H1 (cell line): ENCODE measurements around the gene SLC2A5. TPM values are rescaled to one million over a fixed set of nuclear protein-coding genes. Genes with fewer than 3 reads are reported as not detected.

Source experiments
- CTCF ChIA-PET: fragments of 300-600 bp; sonication (Branson Sonifier 250); formaldehyde crosslinking; loops from one replicate; lab custom pipeline; 2021; ENCODE audit not compliant: partially characterized antibody; lab: Charles Lee
- POLR2A ChIA-PET: fragments of 300-600 bp; sonication (Branson Sonifier 250); formaldehyde crosslinking; loops from one replicate; lab custom pipeline; 2021; ENCODE audit warnings: inconsistent platforms; ENCODE audit not compliant: partially characterized antibody; lab: Charles Lee
- DNase-seq, 2 experiments: peaks; one replicate each; pipeline versions ENCODE4 v3.0.0 to v3.0.0-alpha.2; 2010 to 2022; ENCODE audit warnings: low spot score in 2 of 2, low read depth in 1 of 2, mixed read lengths in 1 of 2
- FAIRE-seq: peaks from 2 replicates; lab custom pipeline; 2011; peaks lifted over from hg19 to GRCh38; lab: Jason Lieb, UNC
- H2AFZ ChIP-seq: 2 replicates; pipeline ENCODE4 v1.8.1; 2012; ENCODE audit warnings: low read length, inconsistent platforms
- H2AK5ac ChIP-seq: 2 replicates; pipeline ENCODE4 v1.6.1; 2013; ENCODE audit warnings: low read depth, low read length
- H2BK120ac ChIP-seq: replicated peaks from 2 replicates; pipeline ENCODE3; 2013; ENCODE audit warnings: low read depth, low read length, inconsistent platforms
- H2BK12ac ChIP-seq: 2 replicates; pipeline ENCODE4 v1.6.1; 2013; ENCODE audit warnings: low read depth, low read length
- H2BK15ac ChIP-seq: 2 replicates; pipeline ENCODE4 v1.6.1; 2013; ENCODE audit warnings: low read length
- H2BK20ac ChIP-seq: 2 replicates; pipeline ENCODE4 v1.6.1; 2013; ENCODE audit warnings: low read length
- H2BK5ac ChIP-seq: 2 replicates; pipeline ENCODE4 v1.6.1; 2013; ENCODE audit warnings: low read depth, low read length
- H3K14ac ChIP-seq: 2 replicates; pipeline ENCODE4 v1.6.1; 2013; ENCODE audit warnings: inconsistent platforms; ENCODE audit not compliant: insufficient read length
- H3K18ac ChIP-seq: 2 replicates; pipeline ENCODE4 v1.6.1; 2013; ENCODE audit warnings: low read length; ENCODE audit errors: extremely low read depth
- H3K23ac ChIP-seq: 2 replicates; pipeline ENCODE4 v1.6.1; 2013; ENCODE audit warnings: inconsistent platforms; ENCODE audit not compliant: insufficient read length
- H3K23me2 ChIP-seq: 2 replicates; pipeline ENCODE4 v1.6.1; 2013; ENCODE audit warnings: low read depth, low read length
- H3K27ac ChIP-seq: 2 replicates; pipeline ENCODE4 v1.6.1; 2011; ENCODE audit warnings: low read depth, low read length, inconsistent platforms
- H3K27me3 ChIP-seq, 4 experiments: replicated peaks in 1 of 4; 1 replicate in 1 of 4; 2 replicates in 3 of 4; pipeline versions ENCODE4 v1.6.1 to v1.8.1; 2011 to 2013; ENCODE audit warnings: low read length in 3 of 4, mild to moderate bottlenecking in 3 of 4, inconsistent platforms in 2 of 4, mixed read lengths in 2 of 4, moderate library complexity in 1 of 4; ENCODE audit not compliant: control insufficient read depth in 3 of 4, insufficient read depth in 3 of 4; ENCODE audit errors: extremely low read depth in 1 of 4
- H3K36me3 ChIP-seq, 4 experiments: 2 replicates each; pipeline versions ENCODE4 v1.6.1 to v1.8.1; 2011 to 2013; ENCODE audit warnings: mild to moderate bottlenecking in 4 of 4, low read length in 3 of 4, moderate library complexity in 2 of 4, control low read depth in 1 of 4, inconsistent platforms in 1 of 4; ENCODE audit not compliant: insufficient read depth in 4 of 4, control insufficient read depth in 2 of 4
- H3K4ac ChIP-seq: replicated peaks from 2 replicates; pipeline ENCODE3; 2013; ENCODE audit warnings: low read length, low read depth, mixed read lengths, inconsistent platforms; ENCODE audit not compliant: insufficient read length
- H3K4me1 ChIP-seq, 4 experiments: replicated peaks in 1 of 4; 1 replicate in 1 of 4; 2 replicates in 3 of 4; pipeline versions ENCODE4 v1.6.1 to v1.8.1; 2011 to 2013; ENCODE audit warnings: low read length in 3 of 4, inconsistent platforms in 2 of 4, mixed read lengths in 1 of 4; ENCODE audit not compliant: insufficient read depth in 4 of 4, control insufficient read depth in 3 of 4
- H3K4me2 ChIP-seq, 2 experiments: 2 replicates each; pipeline versions ENCODE4 v1.6.1 to v1.8.1; 2011 to 2013; ENCODE audit warnings: low read depth in 2 of 2, low read length in 2 of 2, control low read depth in 1 of 2, inconsistent platforms in 1 of 2, mild to moderate bottlenecking in 1 of 2; ENCODE audit not compliant: insufficient read depth in 1 of 2
- H3K4me3 ChIP-seq, 4 experiments: fragments of 200-600, 300-600 bp in 1 of 4; sonication (generic), shearing (Covaris generic), sonication (Bioruptor Twin) in 1 of 4; 2 replicates each; pipeline versions ENCODE4 v1.5.1 to v1.8.1; 2011 to 2016; ENCODE audit warnings: low read length in 4 of 4, low read depth in 3 of 4, control low read depth in 2 of 4, inconsistent platforms in 2 of 4, mild to moderate bottlenecking in 2 of 4, mixed read lengths in 1 of 4, moderate library complexity in 1 of 4; ENCODE audit not compliant: insufficient read depth in 2 of 4; ENCODE audit errors: extremely low read depth in 1 of 4
- H3K56ac ChIP-seq: replicated peaks from 2 replicates; pipeline ENCODE3; 2013; ENCODE audit warnings: low read depth, mild to moderate bottlenecking, mixed read lengths, low read length, inconsistent platforms; ENCODE audit not compliant: insufficient read length
- H3K79me1 ChIP-seq: 2 replicates; pipeline ENCODE4 v1.6.1; 2013; ENCODE audit warnings: low read depth, low read length, control low read depth
- H3K79me2 ChIP-seq, 2 experiments: 2 replicates each; pipeline versions ENCODE4 v1.6.1 to v1.8.1; 2012 to 2013; ENCODE audit warnings: low read length in 2 of 2, mild to moderate bottlenecking in 2 of 2, inconsistent platforms in 1 of 2; ENCODE audit not compliant: insufficient read depth in 2 of 2, control insufficient read depth in 1 of 2
- H3K9ac ChIP-seq, 4 experiments: replicated peaks in 1 of 4; 1 replicate in 1 of 4; 2 replicates in 3 of 4; pipeline versions ENCODE4 v1.6.1 to v1.8.1; 2011 to 2013; ENCODE audit warnings: low read depth in 3 of 4, low read length in 3 of 4, control low read depth in 2 of 4, mild to moderate bottlenecking in 2 of 4, moderate library complexity in 2 of 4, inconsistent platforms in 1 of 4; ENCODE audit errors: extremely low read depth in 1 of 4
- H3K9me3 ChIP-seq, 2 experiments: 2 replicates each; pipeline versions ENCODE4 v1.6.1 to v1.8.1; 2012 to 2013; ENCODE audit warnings: mild to moderate bottlenecking in 2 of 2, moderate library complexity in 2 of 2, control low read depth in 1 of 2, inconsistent platforms in 1 of 2, low read depth in 1 of 2, low read length in 1 of 2, mixed read lengths in 1 of 2; ENCODE audit not compliant: insufficient read depth in 2 of 2
- H4K20me1 ChIP-seq, 2 experiments: replicated peaks in 1 of 2; 2 replicates each; pipeline versions ENCODE3 to v1.8.1; 2011 to 2013; ENCODE audit warnings: inconsistent platforms in 2 of 2, low read length in 2 of 2, mild to moderate bottlenecking in 1 of 2; ENCODE audit not compliant: insufficient read depth in 2 of 2, control insufficient read depth in 1 of 2
- H4K5ac ChIP-seq: 2 replicates; pipeline ENCODE4 v1.6.1; 2013; ENCODE audit warnings: low read length, low read depth, mixed read lengths, inconsistent platforms; ENCODE audit not compliant: insufficient read length
- H4K8ac ChIP-seq: 2 replicates; pipeline ENCODE4 v1.8.0; 2013; ENCODE audit warnings: mild to moderate bottlenecking, moderate library complexity, low read length, inconsistent platforms; ENCODE audit not compliant: insufficient read depth; ENCODE audit errors: extremely low read depth
- H4K91ac ChIP-seq: replicated peaks from 2 replicates; pipeline ENCODE3; 2013; ENCODE audit warnings: low read length, mixed read lengths, inconsistent platforms; ENCODE audit not compliant: insufficient read length
- CTBP2 ChIP-seq: IDR thresholded peaks from 2 replicates; pipeline ENCODE4 v1.7.0; 2011; ENCODE audit warnings: borderline replicate concordance, mild to moderate bottlenecking, moderate library complexity, mixed read lengths, low read length; ENCODE audit not compliant: insufficient read depth, insufficient read length
- JUND ChIP-seq: IDR thresholded peaks from 2 replicates; pipeline ENCODE4 v1.6.1; 2011; ENCODE audit warnings: mild to moderate bottlenecking, improper control_type of control experiment, low read length
- RXRA ChIP-seq: IDR thresholded peaks from 2 replicates; pipeline ENCODE4 v1.6.1; 2011; ENCODE audit warnings: low read depth, mild to moderate bottlenecking, low read length, moderate library complexity; ENCODE audit not compliant: insufficient read depth
- WGBS, 2 experiments: shearing (Covaris generic) in 1 of 2; methylation state at CpG; one replicate each; pipeline versions ENCODE4 v1.1.6 to v1.1.7; 2013 to 2015; ENCODE audit warnings: low lambda C conversion rate in 2 of 2, mixed read lengths in 2 of 2, inconsistent platforms in 1 of 2, low coverage in 1 of 2, missing lambda C conversion rate in 1 of 2; ENCODE audit not compliant: insufficient replicate concordance in 2 of 2, insufficient coverage in 1 of 2, insufficient read length in 1 of 2; ENCODE audit errors: extremely low coverage in 1 of 2, missing lambda C conversion rate in 1 of 2; 5-methylcytosine and 5-hydroxymethylcytosine counted together
- polyA plus RNA-seq, 7 experiments: library from polyadenylated mRNA; depleted of rRNA in 3 of 7; stranded (reverse) in 5 of 7; unstranded in 2 of 7; fragments of >200 nt in 5 of 7; fragments of 200-250 nt in 2 of 7; gene quantifications; 1 replicate in 5 of 7; 2 replicates in 1 of 7; 4 replicates in 1 of 7; pipeline versions ENCODE4 v1.2.1 to v1.2.3, GENCODE V29; 2011 to 2013; ENCODE audit warnings: missing spikeins in 2 of 7, mixed read lengths in 2 of 7
- total RNA-seq: library from RNA; stranded (reverse); fragmentation: NEBNext Ultra II Directional; extraction: Animal tissue kit (Norgen Biotek cat#: 25700); gene quantifications from 2 replicates; pipeline ENCODE4 v1.2.1, GENCODE V29; 2021

SLC2A5 gene
- total and polyA plus RNA-seq, 2 of the 8 experiments (the other 6 are each of a cell fraction or from before 2014, with no cell fraction given), result 0.12 TPM; not detected in 1

DNA sequence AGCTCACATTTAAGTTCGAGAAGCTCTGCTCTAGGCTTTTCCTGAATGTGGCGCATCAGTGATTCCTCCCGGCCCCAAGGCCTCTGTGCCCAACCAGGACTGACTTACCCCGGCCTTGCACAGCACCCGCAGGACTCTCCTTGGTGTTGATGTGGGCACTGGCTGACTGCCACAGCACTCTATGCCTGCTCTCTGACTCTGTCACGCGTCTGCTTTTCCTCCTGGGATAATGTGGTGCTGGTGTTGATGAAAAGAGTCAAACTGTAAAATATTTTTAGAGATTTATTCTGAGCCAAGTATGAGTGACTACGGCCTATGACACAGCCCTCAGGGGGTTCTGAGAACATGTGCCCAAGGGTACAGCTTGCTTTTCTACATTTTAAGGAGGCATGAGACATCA is 15.5 kb upstream of the SLC2A5 start:
- Histone ChIP-seq H3K18ac (no peak overlapping the region), H3K23me2 (no peaks in the 10 kb centered on the region), H3K9me3 (peaks cover 0 to 5% of the 10 kb centered on the region in 2 experiments; a peak in 1 of 4 replicates), H3K4me3 (no peak overlapping the region), H2AFZ (no peak overlapping the region), H3K79me2 (no peaks in the 10 kb centered on the region), H2BK20ac (no peak overlapping the region), H3K4ac (no peak overlapping the region), H2BK120ac (no peak overlapping the region), H3K79me1 (no peaks in the 10 kb centered on the region), H3K56ac (no peak overlapping the region), H2AK5ac (no peak overlapping the region), H3K23ac (no peak overlapping the region), H4K91ac (no peak overlapping the region), H2BK5ac (no peak overlapping the region), H3K4me2 (no peak overlapping the region), H3K9ac (no peak overlapping the region), H4K20me1 (no peaks in the 10 kb centered on the region), H3K36me3 (no peaks in the 10 kb centered on the region), H4K5ac (no peak overlapping the region), H3K4me1 (no peaks in the 10 kb centered on the region), H3K27ac (no peak overlapping the region), H2BK12ac (no peak overlapping the region), H2BK15ac (no peak overlapping the region), H3K14ac (no peak overlapping the region), H3K27me3 (no peaks in the 10 kb centered on the region), H4K8ac (no peak overlapping the region)
- DNase-seq, result no peak
- no peak for FAIRE-seq
- 91% methylated on average over 8 of the region's 8 CpGs; no CpG with 5 or more reads in 1 of the 2 experiments for WGBS, 2 experiments
- ChIA-PET POLR2A (interaction anchor here (1.3 kb wide), 1 partner anchor 13 kb away, joined by 3 read pairs; no protein-coding TSS in a partner anchor), CTCF (interaction anchor here (1.1 to 1.7 kb wide), 4 partner anchors 15 to 94 kb away, joined by 3 to 5 read pairs (median 4); no protein-coding TSS in a partner anchor)
- no peak for TF ChIP-seq RXRA
- no peak for TF ChIP-seq CTBP2
- TF ChIP-seq JUND, result no peak
